Epithelial cell of prostate (primary cell): ENCODE data around the gene HELZ2.
"Not testable (repeated sequence)": the region's sequence is repeated elsewhere in the genome, so short reads cannot be mapped to it uniquely, and the experiment has no call there.

Experiments used
- DNase-seq: peaks from one replicate; pipeline ENCODE4 v3.0.0-alpha.2; 2011; ENCODE audit warnings: low read depth, low spot score
- H3K27ac ChIP-seq: fragments of 450-650 bp; 2 replicates; pipeline ENCODE4 v1.5.1; 2017; ENCODE audit warnings: mild to moderate bottlenecking

HELZ2 gene, protein sequence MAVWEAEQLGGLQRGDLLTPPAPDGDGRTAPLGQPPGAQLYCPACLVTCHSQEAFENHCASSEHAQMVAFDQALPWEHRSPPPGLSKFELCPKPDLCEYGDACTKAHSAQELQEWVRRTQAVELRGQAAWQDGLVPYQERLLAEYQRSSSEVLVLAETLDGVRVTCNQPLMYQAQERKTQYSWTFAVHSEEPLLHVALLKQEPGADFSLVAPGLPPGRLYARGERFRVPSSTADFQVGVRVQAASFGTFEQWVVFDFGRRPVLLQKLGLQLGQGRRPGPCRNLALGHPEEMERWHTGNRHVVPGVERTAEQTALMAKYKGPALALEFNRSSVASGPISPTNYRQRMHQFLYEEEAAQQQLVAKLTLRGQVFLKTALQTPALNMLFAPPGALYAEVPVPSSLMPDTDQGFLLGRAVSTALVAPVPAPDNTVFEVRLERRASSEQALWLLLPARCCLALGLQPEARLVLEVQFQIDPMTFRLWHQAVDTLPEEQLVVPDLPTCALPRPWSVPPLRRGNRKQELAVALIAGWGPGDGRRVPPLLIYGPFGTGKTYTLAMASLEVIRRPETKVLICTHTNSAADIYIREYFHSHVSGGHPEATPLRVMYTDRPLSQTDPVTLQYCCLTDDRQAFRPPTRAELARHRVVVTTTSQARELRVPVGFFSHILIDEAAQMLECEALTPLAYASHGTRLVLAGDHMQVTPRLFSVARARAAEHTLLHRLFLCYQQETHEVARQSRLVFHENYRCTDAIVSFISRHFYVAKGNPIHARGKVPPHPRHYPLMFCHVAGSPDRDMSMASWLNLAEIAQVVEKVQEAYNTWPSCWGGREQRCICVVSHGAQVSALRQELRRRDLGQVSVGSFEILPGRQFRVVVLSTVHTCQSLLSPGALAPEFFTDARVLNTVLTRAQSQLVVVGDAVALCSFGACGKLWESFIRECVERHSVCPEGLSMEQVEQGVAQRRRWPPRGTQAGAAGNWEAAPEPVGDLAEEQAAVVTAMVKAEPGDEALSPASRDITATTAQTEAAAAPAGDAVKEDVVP (N-terminal part only)

DNA sequence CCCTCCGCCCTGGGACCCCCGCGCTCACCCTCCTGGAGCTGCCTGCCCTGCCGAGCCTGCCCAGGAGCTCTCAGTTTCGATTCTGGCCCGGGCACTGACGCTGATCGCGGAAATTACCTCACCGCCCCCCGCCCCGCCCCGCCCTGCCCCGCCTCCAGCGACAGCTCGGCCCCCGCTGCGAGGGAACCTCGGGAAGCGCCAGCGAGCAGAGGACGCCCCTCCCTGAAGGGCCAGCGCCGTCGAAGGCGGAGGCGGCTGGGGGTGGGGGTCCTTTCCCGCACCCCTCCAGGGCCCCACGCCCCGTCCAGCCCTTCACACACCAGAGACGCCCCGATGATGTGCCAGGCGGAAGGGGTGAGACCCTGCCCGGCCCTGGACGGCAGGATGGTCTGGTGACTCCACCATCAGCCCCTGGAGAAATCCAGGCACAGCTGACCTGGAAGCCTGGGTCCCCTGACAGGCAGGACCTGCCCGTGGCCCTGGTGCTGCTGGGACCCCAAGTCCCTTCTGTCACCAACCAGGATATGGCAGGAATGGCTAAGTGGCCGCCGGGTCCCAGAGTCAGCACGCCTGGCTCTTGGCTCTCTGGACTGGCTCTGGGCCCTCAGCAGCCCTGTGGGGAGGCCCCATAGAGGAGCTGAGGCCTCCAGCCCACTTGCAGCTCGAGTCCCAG is at the start of gene HELZ2:
Gene HELZ2 (minus strand): TSS at position 84 of the 673 bp plus-strand sequence. CDS start 1,854 bp downstream, outside the sequence.
- peak within 1 kb of the TSS; percentile 26 for H3K27ac ChIP-seq
- no peak for DNase-seq

DNA sequence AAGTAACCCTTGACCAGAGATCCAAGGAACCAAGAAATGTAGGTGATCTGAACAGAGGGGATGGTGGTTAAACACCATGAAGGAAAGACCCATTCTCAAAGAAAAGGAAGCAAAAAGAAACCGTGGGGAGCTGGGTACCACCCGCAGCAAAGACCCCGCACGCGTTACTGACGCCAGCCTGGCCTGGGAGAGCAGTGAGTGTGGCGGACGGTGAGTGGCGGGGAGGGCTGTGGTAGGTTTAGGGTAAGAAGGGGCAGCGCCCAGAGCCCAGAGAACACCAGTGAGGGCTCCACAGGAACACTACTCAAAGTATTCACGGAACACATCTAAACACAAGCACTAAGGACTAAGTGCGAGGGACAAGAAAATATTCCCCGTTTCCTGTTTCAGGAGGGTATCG is 48.7 kb upstream of the HELZ2 start:
- no peak overlapping the region for H3K27ac ChIP-seq
- DNase-seq = no peak

DNA sequence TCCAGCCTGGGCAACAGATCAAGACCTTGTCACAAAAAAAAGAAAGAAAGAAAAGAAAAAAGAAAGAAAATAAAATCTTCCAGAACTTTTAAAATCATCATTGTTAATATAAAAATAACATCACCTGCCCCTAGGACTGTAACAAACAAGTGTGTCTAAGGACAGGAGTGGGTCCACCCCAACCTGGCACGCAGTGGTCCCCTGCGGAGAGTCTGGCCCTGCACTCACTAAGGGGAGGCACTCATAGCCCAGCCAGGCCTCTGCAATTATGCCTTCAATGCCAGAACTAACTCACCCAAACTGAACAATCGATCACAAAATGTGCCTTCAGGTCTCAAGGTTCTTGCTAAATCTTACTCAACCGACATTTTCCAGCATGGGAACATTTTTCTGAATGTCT is 48.1 kb upstream of the HELZ2 start:
- H3K27ac ChIP-seq = no peak overlapping the region
- no peak for DNase-seq

DNA sequence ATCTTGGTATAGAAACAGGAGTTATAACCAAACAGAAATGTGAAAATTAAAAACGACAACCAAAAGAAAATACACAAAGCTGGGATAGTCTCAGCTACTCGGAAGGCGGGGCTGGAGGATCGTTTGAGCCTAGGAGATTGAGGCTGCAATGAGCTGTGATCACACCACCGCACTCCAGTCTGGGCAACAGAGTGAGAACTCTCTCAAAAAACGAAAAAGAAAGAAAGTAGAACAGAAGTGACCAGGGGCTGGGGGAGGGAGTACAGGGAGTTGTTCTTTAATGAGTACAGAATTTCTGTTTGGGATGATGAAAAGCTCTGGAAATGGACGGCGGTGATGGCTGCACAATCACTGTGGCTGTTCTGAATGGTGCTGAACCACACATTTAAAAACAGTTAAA is 47.0 kb upstream of the HELZ2 start:
- DNase-seq = no peak
- H3K27ac ChIP-seq = no peak overlapping the region

DNA sequence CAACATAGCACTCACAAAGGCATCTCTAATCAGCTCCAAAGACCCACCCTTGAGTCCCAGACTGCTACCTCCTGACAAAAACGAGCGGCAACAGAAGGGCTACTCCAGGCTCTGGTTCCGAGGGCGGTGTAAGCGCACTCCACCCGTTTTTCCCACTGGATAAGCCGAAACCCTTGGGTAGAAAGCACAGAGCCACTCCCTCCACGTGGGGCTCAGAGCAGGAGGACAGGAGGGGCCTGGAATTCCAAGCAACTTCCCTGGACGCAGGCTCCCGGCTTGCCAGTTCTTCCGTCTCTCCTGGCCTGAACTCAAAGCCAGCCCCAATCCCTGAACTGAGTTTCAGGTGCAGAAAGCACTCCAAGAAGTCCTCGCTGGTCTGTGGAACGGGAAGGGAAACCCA is 45.5 kb upstream of the HELZ2 start:
- no peak for DNase-seq
- no peak overlapping the region for H3K27ac ChIP-seq

DNA sequence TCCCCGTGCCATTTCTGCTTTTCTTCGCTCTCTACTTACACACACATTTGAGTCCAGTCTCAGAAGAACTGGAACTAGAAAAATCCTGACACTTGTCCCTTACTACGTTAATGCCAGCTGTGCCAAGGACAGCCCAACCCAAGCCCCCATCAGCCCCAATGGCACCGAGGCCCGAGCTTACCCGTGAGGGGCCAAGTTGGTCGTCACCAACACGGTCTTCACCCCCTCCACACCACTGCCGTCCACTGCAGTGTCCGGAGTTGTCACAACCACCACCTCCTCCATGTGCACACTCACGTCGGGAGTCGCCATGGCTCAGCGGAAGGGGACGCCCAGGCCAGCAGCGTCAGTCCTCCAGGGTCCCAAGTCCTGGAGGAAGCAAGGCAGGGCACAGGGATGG is 45.0 kb upstream of the HELZ2 start:
- no peak for DNase-seq
- no peak overlapping the region for H3K27ac ChIP-seq

DNA sequence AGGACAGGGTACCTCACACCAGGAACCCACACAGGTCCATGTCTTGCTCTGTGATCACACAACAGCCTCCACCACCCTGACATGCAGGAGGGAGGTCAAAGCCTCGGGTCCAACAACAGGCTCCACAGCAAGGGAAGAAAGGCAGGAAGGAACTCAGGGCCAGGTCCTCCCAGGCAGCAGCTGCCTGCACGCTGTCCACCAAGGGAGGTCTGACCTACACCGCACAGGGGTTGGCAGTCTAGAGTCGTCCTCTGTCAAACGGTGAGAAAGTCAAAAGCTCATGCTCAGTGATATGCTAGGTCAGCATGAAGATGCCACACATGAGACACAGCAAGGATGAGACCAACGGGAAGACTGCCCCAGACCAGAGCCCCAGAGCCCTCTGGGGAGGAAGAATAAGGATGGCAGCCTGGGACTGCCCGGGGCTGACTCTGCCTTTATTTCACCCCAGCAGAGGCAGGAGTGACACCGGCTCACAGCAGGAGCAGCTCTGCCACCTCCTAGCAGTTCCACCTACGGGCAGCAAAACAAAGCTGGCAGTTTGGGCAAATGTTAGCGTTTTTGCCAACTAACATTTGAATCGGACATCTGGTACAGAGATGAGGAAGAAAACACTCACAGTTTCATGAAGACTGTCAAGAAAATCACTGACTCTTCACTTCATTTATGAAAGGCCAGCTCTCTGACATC is 44.4 kb upstream of the HELZ2 start:
- H3K27ac ChIP-seq = no peak overlapping the region
- no peak for DNase-seq

DNA sequence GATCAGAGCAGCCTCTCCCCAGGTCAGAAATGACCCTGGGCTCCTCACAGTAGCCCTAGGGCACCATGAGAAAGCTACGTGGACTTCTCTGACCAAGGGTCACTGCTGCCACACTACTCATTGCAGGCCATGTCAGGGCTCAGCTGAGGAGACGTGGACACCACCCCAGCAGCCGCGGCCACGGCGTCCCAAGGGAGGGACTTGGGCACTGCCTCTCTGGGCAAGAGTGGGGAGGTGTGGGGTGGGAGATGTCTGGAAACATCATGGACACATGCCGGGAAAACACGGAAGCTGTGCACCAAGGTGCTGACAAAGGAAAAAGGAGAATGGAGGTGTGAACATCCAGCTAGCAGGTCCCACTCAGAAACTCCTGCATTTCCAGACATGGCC is 43.8 kb upstream of the HELZ2 start:
- DNase-seq = no peak
- H3K27ac ChIP-seq = no peak overlapping the region

DNA sequence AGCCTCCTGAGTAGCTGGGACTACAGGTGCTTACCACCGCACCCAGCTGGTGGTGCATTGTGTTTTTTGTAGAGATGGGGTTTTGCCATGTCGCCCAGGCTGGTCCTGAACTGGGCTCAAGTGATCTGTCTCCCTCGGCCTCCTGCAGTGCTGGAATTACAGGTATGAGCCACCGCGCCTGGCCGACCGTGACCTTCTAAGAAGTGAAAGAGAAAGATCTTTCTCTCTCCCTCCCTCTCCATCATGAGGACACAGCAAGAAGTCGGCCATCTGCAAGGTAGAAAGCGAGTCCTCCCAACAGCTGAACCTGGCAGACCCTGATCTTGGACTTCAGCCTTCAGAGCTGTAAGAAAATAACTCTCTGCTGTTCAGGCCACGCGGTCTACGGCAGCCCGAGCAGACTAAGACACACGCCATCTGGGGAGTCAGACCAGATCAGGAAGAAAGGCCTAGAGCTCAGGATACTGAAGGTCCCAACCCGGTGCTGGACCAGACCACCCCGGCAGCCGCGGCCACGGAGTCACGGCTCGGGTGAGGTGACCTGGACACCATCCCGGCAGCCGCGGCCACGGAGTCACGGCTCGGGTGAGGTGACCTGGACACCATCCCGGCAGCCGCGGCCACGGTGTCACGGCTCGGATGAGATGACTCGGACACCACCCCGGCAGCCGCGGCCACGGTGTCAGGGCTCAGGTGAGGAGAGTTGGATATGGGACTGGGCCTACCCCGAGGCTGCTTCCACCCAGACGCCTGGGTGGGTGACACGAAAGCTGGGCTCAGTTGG is 43.2 kb upstream of the HELZ2 start:
- no peak for DNase-seq
- H3K27ac ChIP-seq = no peak overlapping the region

DNA sequence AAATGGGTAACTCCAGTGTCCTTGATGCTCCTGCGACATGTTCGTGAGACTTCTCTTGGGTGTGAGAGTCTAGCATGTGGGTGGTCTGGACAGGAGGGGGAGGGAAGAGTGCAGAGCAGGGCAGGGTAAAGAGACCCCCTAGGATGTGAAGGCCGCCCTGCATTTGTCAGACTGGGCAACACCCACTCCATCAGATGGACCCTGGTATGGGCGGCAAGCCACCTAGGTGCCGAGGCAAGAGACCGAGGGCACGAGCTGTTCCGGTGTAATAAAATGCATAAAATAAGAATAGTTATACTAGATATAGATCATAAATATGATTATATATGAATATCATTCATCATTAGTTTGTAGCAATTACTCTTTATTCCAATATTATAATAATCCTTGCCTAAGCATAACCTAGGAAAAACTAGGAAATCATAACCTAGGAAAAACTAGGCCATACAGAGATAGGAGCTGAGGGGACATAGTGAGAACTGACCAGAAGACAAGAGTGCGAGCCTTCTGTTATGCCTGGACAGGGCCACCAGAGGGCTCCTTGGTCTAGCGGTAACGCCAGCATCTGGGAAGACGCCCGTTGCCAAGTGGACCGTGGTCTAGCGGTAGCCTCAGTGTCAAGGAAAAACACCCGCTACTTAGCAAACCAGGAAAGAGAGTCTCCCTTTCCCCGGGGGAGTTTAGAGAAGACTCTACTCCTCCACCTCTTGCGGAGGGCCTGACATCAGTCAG is 40.0 kb upstream of the HELZ2 start:
- DNase-seq, H3K27ac ChIP-seq: not testable (repeated sequence)

DNA sequence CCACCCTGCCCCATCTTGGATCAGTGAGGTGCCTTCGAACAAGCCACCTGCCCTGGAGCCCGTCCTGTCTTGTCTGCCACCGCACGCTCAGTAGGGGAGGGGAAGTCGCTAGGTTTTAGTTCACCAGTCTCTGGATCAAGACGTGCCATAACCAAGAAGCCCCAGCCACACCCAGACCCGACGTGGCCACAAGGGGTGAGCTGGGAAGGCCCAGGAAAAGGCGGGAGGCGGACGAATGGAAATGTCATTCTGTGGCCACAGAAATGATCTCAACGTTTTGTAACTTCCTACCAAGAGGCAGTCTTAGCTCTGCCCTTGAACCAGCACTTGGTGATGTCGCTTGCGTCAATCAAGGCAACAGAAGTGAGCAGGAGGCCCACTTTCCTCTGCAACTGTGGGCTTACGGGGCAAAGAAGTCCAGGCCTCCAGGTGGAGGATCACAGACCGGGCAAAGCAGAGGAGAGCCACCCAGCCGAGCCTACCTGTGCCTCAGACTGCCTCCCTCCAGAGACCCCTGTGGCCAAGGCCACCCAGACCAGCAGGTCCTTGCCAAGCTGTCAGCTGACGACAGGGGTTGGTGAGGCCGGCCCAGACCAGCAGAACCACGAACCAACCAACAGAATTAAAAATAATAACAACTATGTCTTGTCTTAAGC is 38.4 kb upstream of the HELZ2 start:
- no peak for DNase-seq
- H3K27ac ChIP-seq = no peak overlapping the region

DNA sequence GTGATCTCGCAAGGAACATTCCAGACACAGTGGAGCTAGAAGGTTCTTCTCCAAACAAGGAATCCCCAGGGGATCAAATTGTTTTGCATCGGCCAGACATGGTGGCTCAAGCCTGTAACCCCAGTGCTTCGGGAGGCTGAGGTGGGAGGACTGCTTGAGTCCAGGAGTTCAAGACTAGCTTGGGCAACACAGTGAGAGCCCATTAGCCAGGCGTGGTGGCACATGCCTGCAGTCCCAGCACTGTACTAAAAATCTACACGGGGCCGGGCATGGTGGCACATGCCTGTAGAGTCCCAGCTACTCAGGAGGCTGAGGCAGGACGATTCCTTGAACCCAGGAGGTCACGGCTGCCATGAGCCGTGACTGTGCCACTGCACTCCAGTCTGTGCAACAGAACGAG is 37.6 kb upstream of the HELZ2 start:
- no peak overlapping the region for H3K27ac ChIP-seq
- no peak for DNase-seq

DNA sequence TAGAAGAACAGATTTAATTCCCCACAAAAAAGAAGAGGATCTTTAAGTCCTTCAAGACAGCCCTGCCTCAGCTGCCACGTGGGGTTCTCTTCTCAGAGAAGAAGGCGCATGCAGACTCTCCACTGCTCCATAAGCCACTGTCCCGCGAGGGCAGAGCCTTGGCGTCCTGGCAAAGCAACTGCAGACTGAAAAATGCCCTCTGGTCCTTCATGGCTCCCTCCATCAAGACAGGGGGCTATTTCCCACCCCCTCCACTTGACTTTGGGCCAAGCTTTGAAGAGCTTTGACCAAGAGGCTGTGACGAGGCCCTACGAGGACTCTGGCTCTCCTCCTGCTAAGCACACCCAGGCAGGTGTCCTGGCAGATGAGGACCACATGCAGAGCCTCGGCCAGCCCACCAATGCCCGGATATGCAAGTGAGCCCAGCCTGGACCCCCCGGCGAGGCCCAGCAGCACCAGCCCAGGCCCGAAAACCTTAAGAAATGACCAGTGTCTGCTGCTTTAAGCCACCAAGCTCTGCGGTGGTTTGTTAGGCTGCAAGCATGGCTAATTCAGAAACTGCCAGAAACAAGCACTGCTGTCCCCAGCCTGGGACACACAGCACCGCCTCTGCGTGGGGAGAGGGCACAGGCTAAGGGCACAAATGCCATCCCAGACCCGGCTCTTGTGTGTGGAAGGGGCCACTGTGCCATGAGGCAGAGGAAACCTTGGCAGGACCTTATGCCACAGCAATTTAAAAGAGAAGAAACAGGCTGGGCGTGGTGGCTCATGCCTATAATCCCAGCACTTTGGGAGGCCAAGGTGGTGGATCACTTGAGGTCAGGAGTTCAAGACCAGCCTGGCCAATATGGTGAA is 36.8 kb upstream of the HELZ2 start:
- DNase-seq = no peak
- H3K27ac ChIP-seq = no peak overlapping the region

DNA sequence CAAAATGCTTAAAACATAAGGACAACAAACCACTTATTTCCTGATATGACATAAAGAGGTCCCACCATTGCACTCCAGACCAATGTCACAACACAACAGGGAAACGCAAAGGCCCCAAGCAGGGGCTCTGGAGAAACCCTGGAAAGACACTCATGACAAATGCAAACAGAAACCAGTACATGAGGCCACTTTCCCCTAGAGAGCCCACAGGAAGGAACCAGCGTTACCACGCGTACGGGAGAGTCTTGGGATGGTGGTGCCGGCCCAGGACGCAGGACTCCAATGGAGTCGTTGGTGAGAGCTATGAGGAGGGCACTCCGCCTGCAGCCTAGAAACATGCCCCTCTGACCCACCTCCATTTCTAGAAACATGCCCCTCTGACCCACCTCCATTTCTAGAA is 32.6 kb upstream of the HELZ2 start:
- no peak for DNase-seq
- no peak overlapping the region for H3K27ac ChIP-seq

DNA sequence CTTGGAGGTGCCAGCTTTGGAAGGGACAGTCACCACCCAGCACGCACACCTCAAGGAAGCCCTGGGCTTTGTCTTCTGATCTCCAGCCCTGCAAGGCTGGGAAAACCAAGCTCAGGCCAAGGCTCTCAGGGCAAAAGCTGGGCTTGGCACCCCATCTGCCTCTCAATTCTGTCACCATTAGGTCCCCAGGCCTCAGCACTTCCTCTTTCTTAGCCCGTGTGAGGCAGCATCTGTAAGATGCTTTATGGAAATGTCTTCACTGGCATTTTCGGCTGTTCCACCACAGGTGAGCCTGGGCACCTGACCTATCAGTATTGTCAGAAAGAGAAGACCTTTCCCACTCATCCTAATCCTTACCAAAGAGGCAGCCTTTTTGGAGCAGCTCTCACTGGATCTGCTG is 28.3 kb upstream of the HELZ2 start:
- H3K27ac ChIP-seq = no peak overlapping the region
- DNase-seq = no peak

DNA sequence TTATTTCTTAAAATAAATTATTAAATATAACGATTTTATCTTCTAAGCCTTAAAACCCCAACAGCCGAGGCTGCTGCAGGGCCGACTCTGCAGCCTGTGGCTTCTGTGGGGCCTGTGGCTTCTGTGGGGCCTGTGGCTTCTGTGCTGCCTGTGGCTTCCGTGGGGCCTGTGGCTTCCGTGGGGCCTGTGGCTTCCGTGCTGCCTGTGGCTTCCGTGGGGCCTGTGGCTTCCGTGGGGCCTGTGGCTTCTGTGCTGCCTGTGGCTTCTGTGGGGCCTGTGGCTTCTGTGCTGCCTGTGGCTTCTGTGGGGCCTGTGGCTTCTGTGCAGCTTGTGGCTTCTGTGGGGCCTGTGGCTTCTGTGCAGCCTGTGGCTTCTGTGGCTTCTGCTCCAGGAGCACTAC is 27.6 kb upstream of the HELZ2 start:
- H3K27ac ChIP-seq, DNase-seq: not testable (repeated sequence)

DNA sequence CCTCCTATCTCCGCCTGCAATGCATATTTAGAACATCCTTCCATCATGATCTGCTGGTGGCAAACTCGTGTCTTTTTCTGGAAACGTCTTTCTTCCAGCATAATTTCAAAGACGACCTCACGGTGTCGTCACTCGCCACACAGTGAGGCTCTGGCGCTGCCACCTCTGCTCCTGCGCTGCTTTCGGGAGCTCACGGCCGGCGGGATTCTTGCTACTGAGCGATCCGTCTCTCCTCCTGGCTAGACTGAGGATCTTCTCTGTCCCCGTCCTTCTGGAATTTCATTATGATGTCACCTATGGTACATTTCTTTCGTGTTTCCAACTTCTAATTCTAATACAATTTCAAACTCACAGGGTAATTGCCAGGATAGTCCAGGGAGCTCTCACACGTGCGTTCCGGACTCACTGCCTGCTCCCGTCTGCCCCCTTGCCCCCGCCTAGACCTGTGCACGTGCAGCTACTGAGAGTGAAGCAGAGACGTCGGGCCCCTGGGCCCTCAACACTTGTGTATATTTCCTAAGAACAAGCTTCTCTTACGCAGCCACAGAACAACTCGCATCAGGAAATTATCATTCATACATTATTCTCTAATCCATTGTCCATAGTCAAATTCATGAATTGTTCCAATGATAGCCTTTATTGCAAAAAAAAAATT is 25.5 kb upstream of the HELZ2 start:
- no peak for DNase-seq
- no peak overlapping the region for H3K27ac ChIP-seq
